IPS-NIHi11 (cell line): ENCODE measurements around the gene EXOSC3.
A peak's percentile ranks its signal among the peaks of the same experiment; 100 is the strongest.

Experiments
- DNase-seq: peaks from one replicate; pipeline ENCODE4 v3.0.0; 2012; ENCODE audit warnings: mixed read lengths, low spot score

Gene EXOSC3

DNA sequence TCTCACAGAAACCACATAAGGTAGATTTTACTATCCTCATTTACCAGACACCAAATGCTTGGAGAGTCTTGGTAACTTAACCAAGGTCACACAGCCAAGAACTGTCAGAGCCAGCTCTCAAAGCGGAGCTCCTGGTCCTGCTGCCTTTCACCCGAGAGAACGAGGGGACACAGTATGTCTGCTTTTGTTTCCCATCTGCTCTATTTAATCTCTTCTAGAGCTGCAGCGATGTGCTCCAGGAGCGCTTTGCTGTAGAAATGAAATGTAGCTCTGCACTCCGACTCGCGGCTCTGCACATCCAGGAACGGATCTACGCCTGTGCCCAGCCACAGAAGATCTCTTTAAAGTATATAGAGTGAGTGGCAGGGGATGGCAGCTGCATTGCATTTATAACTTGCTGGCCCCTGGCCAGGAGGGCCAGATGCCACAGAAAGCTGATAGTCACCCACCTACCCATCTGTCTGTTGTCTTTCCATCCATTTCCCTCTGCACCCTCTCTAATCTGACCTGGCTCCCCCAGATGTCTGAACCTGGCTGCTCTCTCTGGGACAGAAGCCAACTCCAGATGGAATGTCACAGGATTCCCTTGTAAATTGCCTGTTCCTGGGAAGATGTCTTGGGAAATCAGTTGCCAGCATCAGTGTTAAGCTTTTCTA, 52.6 kb downstream of the EXOSC3 start:
- no peak for DNase-seq

DNA sequence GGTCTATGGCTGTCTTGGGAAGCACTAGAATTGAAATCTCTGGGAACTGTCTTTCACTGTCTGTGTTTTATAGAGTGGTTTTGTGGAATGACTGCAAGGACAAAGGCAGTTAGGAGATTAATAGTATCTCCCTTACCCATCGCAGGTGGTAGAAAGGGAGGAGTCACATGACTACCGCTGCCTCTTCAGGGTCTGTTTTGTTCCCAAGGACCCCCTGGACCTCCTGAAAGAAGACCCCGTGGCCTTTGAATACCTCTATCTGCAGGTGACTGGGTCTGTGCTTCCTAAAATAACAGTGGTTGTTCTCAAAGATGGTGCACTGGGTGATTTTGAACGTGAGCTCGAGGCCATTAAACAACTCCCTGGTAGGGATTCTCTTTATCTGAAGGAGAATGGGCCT, 54.0 kb downstream of the EXOSC3 start:
- DNase-seq, result peak; percentile 41

DNA sequence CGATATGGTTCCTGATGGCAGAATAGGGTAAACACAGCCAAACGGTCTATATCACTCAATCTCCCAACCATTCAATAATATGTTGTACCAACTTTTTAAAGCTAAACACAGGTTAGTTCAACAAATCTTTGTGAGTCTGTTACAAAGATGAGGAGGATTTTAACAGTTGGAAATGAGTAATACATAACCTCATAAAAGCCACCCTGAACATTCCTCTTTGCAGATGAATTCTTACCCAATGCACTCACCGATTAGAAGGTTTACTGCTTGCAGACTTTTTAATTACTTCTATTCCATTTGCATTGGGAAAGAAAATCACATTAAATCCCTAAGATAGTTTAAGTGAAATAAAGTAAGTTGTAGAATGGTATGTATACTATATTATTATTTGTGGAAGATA, 54.6 kb downstream of the EXOSC3 start:
- DNase-seq, result no peak
